Measurements from ENCODE around the gene CDCA4.

Gene CDCA4

DNA sequence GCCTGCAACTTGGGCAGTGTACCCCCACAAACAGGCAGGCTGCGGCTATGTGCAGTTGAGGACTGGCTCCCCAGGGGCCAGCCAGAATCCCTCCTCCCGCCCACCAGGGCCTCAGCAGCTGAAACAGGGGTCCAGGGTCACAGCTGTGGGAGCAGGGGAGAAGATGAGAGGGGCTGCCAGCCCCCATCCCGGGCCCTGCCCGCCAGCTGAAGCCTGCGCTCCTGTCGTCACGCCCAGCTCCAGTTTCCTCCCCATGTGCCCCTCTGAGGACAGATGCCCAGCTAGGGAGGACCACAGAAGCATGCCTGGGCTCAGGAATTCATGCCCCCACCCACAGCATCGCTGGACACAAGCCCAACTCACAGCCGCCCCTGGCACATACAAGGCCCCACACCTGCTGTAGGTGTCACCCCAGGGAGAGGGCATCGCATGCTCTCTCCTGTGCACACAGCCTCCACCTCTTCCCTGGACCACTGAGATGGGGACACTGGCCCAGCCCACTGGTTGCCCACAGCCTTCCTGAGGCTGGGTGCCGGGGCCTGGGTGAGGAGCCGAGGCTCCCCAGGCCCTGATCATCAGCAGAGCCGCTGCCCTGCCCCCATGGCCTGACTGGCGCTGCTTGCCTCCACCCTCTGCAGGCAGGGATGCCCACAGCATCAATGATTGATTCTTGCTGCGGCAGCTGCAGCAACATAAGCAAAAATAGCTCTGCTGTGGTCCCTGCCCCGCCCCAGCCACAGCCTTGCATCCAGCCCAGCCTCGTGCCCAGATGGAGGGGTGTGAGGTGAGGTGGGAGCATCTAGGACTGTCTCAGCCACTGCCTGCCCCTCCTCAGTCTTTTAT lies 39.0 kb downstream of the CDCA4 start:
- DNase-seq (ENCODE audit: low read depth), result no peak
- H3K4me3 ChIP-seq (replicated peaks; ENCODE audit: low read depth, low read length), result no peak overlapping the region
- TF ChIP-seq, protein P1, sequence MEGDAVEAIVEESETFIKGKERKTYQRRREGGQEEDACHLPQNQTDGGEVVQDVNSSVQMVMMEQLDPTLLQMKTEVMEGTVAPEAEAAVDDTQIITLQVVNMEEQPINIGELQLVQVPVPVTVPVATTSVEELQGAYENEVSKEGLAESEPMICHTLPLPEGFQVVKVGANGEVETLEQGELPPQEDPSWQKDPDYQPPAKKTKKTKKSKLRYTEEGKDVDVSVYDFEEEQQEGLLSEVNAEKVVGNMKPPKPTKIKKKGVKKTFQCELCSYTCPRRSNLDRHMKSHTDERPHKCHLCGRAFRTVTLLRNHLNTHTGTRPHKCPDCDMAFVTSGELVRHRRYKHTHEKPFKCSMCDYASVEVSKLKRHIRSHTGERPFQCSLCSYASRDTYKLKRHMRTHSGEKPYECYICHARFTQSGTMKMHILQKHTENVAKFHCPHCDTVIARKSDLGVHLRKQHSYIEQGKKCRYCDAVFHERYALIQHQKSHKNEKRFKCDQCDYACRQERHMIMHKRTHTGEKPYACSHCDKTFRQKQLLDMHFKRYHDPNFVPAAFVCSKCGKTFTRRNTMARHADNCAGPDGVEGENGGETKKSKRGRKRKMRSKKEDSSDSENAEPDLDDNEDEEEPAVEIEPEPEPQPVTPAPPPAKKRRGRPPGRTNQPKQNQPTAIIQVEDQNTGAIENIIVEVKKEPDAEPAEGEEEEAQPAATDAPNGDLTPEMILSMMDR (IDR thresholded peaks at IDR 0.05; ENCODE audit: low read length, missing control alignments), result no peak

DNA sequence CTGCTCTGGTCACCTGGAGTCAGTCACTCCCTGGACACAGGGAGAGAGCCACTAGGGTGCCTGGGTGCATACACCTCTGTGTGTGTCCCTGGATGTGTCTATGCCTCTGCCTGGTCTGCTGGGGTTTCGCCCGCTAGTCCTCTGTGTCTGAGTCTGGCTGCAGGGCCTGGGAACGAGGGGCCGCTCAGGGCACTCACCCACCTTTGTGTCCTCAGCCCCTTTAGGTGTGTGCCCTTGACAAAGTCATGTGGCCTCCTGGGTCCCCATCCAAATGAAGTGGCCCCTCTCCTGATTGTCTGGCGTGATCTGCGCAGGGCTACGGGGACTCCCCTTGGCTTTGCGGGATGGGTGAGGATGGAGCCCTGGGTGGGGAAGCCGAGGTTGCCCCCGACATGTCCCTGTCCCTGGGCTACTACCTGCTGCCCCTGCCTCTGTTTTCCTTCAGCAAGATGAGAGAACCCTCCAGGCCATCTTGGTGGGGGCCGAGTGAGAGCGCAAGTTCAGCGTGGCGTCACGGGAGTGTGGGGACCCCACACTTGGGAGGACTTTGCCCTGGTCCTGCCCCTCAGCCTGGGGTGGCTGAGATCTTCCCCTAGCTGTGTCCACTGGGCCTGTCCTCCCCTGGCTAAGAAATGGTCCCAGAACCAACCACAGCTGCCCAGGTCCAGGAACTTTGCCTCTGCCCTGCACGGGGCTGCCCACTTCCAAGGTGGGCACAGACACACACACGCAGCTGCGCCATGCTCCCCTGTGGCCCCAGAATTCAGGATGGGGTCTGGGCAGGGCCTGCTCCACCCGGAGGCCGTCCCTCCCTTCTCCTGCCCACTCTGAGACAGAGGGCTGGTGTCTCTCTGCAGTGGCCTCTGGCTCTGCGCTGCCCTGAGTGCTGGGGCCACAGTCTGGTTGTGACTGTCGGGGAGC lies 40.0 kb downstream of the CDCA4 start:
- TF ChIP-seq, protein P1 (IDR thresholded peaks at IDR 0.05; ENCODE audit: low read length, missing control alignments), result no peak
- no peak for DNase-seq (ENCODE audit: low read depth)
- no peak overlapping the region for H3K4me3 ChIP-seq (replicated peaks; ENCODE audit: low read depth, low read length)

DNA sequence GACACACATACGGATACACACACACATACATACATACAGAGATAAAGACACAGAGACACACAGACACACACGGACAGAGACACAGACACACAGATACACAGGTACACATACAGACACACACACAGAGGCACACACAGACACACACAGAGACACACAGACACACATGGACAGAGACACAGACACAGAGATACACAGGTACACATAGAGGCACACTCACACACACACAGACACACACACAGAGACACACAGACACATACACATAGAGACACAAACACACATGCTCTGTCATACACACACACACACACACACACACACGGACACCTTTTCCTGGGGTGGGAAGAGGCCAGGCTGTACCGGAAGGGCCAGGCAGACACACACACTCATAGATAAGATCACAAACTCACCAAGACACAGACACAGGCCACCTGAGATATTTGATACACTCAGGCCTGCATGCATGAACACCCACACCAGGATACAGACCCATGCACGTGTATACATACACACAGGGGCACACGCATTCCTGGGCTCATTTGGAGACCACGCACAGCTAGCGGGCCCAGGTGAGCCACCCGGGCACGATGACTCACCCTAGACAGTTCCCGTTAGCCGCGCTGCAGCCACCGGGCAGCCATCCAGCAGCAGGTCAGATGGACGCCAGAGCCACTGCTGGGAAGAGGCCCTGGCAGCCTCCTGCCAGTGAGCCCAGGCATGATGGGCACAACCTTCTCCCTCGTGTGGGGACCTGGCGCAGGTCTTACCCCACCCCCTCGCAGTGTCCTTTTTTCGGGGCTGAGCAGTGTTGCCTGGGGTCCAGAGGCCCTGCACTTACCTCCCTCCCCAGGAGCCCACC lies 40.9 kb downstream of the CDCA4 start:
- TF ChIP-seq, protein P1 (IDR thresholded peaks at IDR 0.05; ENCODE audit: low read length, missing control alignments), result no peak
- H3K4me3 ChIP-seq (replicated peaks; ENCODE audit: low read depth, low read length), result no peak overlapping the region
- peak; percentile 34 for DNase-seq (ENCODE audit: low read depth)

DNA sequence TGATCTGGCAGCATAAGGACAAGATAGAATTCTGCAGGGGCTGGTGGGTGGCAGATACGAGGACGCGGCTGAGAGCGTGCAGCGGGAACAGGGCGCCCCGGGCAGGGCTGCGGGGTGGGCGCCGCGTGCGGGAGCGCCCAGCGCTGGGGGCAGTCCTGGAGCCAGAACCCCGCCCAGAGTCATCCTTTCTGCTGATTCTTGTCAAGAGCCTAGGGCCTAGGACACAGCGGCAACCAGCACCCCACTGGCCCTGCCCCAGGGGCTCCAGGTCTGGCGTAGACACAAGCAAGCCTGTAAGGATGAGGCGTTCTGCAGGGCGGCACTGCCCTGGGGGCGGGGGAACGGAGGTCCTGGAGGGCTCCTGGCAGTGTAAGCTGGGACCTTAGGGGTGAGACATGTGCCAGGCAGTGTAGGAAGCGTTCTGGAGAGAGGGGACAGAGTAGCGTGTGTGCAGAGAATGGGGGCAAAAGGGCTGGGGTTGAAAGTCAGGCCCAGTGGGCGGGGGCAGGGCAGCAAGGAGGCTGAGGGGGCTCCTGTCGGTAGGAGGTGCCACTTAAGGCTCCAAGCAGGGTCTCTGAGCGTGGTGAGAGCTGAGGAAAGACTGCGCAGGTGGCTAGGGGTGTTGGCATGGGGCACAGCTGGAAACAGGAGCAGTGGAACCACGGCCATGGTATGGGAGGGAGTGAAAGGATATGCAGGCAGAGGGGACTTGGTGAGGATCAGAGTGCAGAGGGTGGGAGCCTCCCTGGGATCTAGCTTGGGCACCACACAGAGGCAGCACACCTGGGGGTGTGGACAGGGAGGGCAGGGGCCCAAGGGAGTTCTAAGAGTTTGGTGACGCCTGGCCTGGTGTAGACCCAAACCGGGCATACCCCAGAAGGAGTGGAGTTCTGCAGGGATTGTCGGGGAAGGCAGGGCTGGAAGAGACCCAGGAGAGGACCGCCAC lies 41.9 kb downstream of the CDCA4 start:
- TF ChIP-seq, protein P1 (IDR thresholded peaks at IDR 0.05; ENCODE audit: low read length, missing control alignments), result no peak
- no peak for DNase-seq (ENCODE audit: low read depth)
- H3K4me3 ChIP-seq (replicated peaks; ENCODE audit: low read depth, low read length), result peak overlapping the region; percentile 44

DNA sequence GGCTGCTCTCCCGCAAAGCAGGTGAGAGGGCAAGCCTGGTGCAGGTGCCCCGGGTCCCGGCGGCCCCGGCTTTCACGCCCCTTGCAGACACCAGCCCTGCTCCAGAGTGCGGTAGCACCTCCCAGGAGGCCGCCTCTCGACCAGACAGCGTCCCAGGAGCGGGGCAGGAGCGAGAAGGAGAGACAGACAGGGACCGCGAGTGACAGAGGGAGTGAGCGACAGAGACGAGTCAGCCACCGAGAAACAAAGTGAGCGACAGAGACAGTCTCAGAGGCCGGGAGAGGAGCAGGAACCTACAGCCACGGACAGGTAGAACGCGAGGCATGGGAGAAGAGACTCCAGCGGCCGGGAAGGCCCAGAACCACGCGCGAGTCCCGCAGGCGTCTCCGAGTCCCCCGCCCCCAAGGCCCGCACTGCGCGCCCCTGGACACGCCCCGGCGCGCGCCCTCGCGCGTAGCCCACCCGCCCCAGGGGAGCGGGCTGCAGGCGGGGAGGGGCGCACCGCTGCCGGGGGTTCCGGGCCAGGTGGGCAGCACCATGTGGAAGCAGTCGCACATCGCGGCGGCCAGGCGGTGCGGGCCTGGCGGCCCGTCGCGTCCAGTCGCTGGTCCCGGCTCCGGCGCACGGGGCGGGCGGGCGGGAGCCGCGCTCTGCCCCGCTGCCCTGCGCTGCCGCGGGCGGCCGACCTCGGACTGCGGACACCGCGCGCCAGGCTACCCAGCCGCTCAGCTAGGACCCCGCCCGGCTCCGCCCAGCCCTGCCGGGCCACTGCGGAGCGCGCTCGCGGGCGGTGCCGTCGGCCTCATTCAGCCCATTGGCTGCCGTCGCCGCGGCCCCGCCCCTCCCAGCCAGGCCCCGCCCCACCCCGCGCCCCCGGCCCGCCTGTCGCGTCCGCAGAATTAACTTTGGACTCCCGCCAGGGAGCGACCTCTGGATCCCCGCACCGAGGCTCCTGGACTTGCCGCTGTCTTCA lies 42.9 kb downstream of the CDCA4 start, which contains the start of gene AHNAK2:
AHNAK2 (minus strand) TSS at position 694 of the 973 bp plus-strand sequence; CDS start at position 557, 137 bp downstream.
- TF ChIP-seq, protein P1 (IDR thresholded peaks at IDR 0.05; ENCODE audit: low read length, missing control alignments), result no peak
- DNase-seq (ENCODE audit: low read depth), result peak; percentile 70
- peak within 1 kb of the TSS; percentile 51 for H3K4me3 ChIP-seq (replicated peaks; ENCODE audit: low read depth, low read length)

Data from fibroblast of pulmonary artery (primary cell).